ENCODE measurements around the gene PRPF4. TPM values are rescaled to one million over a fixed set of nuclear protein-coding genes. Genes with fewer than 3 reads are reported as not detected.

Gene PRPF4
- total RNA-seq, 4 donors from 2014 or later, result 5.0 to 13.7 (median 9.6) TPM

- intact Hi-C loops (cut with DNase I; ENCODE audit: low total_unique reads), result no loop called here
- no peaks in the 10 kb centered on the region for H3K9me3 ChIP-seq
- H3K4me3 ChIP-seq, result no peak overlapping the region
- peak; percentile 41 for DNase-seq
- no peak overlapping the region for H3K27ac ChIP-seq
- H3K27me3 ChIP-seq, result no peaks in the 10 kb centered on the region
- H3K36me3 ChIP-seq, result no peaks in the 10 kb centered on the region
- no peaks in the 10 kb centered on the region for H3K4me1 ChIP-seq
- TF ChIP-seq CTCF (IDR thresholded peaks at IDR 0.05), result peak; percentile 61 to 74 (median 68)
- no peak for TF ChIP-seq POLR2AphosphoS5 (IDR thresholded peaks at IDR 0.05)
- 2 to 9% methylated on average over 2 of the region's 2 CpGs for WGBS, 2 donors (ENCODE audit: low coverage in 1 of 2)
- in situ Hi-C loops (cut with MboI; ENCODE audit: low pct_ligation_motif_present in 1 of 4, low pct_unique_long_range_greater_than_20kb in 1 of 4, low sequenced_read_pairs in 3 of 4), result loop anchor here in 3 of 4 donors (10.0 to 25.0 kb wide), 2 partner anchors 95 to 353 kb away; partner anchors contain the start of gene ALAD (in 1 of the 3)
Measured at GRCh38 chr9:113309204-113309813, 33.9 kb downstream of the PRPF4 start.

- no peaks in the 10 kb centered on the region for H3K36me3 ChIP-seq
- no peak overlapping the region for H3K4me3 ChIP-seq
- H3K9me3 ChIP-seq, result no peaks in the 10 kb centered on the region
- no peaks in the 10 kb centered on the region for H3K27me3 ChIP-seq
- H3K27ac ChIP-seq, result no peak overlapping the region
- in situ Hi-C loops (cut with MboI; ENCODE audit: low pct_ligation_motif_present in 1 of 4, low pct_unique_long_range_greater_than_20kb in 1 of 4, low sequenced_read_pairs in 3 of 4) (loop anchor here in 3 of 4 donors (10.0 to 25.0 kb wide), 2 partner anchors 94 to 352 kb away; partner anchors contain the start of gene ALAD (in 1 of the 3)), intact Hi-C loops (cut with DNase I; ENCODE audit: low total_unique reads) (no loop called here)
- DNase-seq, result no peak
- H3K4me1 ChIP-seq, result no peaks in the 10 kb centered on the region
- 20 to 60% methylated on average over 1 to 3 of the region's 3 CpGs for WGBS, 2 donors (ENCODE audit: low coverage in 1 of 2)
- TF ChIP-seq POLR2A (IDR thresholded peaks at IDR 0.05), result no peak
Measured at GRCh38 chr9:113310538-113310937, 35.1 kb downstream of the PRPF4 start.

GRCh38 chr9:113311961-113312360 lies 36.5 kb downstream of the PRPF4 start:
- no peaks in the 10 kb centered on the region for H3K36me3 ChIP-seq
- H3K9me3 ChIP-seq, result no peaks in the 10 kb centered on the region
- 77 to 80% methylated on average over 3 of the region's 3 CpGs for WGBS, 2 donors (ENCODE audit: low coverage in 1 of 2)
- H3K4me1 ChIP-seq, result no peaks in the 10 kb centered on the region
- H3K27me3 ChIP-seq, result no peaks in the 10 kb centered on the region
- H3K27ac ChIP-seq, result no peak overlapping the region
- intact Hi-C loops (cut with DNase I; ENCODE audit: low total_unique reads), result no loop called here
- H3K4me3 ChIP-seq, result no peak overlapping the region
- in situ Hi-C loops (cut with MboI; ENCODE audit: low pct_ligation_motif_present in 1 of 4, low pct_unique_long_range_greater_than_20kb in 1 of 4, low sequenced_read_pairs in 3 of 4), result loop anchor here in 3 of 4 donors (10.0 to 25.0 kb wide), 2 partner anchors 93 to 350 kb away; partner anchors contain the start of gene ALAD (in 1 of the 3)
- DNase-seq, result no peak
- no peak for TF ChIP-seq EP300 (IDR thresholded peaks at IDR 0.05; ENCODE audit: low read depth)
- TF ChIP-seq POLR2A (IDR thresholded peaks at IDR 0.05), result no peak
- no peak for TF ChIP-seq POLR2AphosphoS5 (IDR thresholded peaks at IDR 0.05)
- TF ChIP-seq CTCF (IDR thresholded peaks at IDR 0.05), result no peak

GRCh38 chr9:113313261-113313660 lies 37.8 kb downstream of the PRPF4 start:
- H3K4me3 ChIP-seq, result no peak overlapping the region
- in situ Hi-C loops (cut with MboI; ENCODE audit: low pct_ligation_motif_present in 1 of 4, low pct_unique_long_range_greater_than_20kb in 1 of 4, low sequenced_read_pairs in 3 of 4) (loop anchor here in 3 of 4 donors (10.0 to 25.0 kb wide), 2 partner anchors 92 to 349 kb away; partner anchors contain the start of gene ALAD (in 1 of the 3)), intact Hi-C loops (cut with DNase I; ENCODE audit: low total_unique reads) (no loop called here)
- no peaks in the 10 kb centered on the region for H3K9me3 ChIP-seq
- H3K36me3 ChIP-seq, result no peaks in the 10 kb centered on the region
- TF ChIP-seq POLR2AphosphoS5 (IDR thresholded peaks at IDR 0.05) (no peak), CTCF (IDR thresholded peaks at IDR 0.05) (no peak), POLR2A (IDR thresholded peaks at IDR 0.05) (no peak), EP300 (IDR thresholded peaks at IDR 0.05; ENCODE audit: low read depth) (no peak)
- no peak for DNase-seq
- no peak overlapping the region for H3K27ac ChIP-seq
- H3K27me3 ChIP-seq, result no peaks in the 10 kb centered on the region
- no peaks in the 10 kb centered on the region for H3K4me1 ChIP-seq
- 78 to 84% methylated on average over 4 to 5 of the region's 5 CpGs for WGBS, 2 donors (ENCODE audit: low coverage in 1 of 2)
